Hematopoietic multipotent progenitor cell treated with erythropoietin and hydrocortisone succinate and interleukin-3 and kit ligand, for 4 days (in vitro differentiated cells): ENCODE data around the gene DUS2.
"Not testable (repeated sequence)": the region's sequence is repeated elsewhere in the genome, so short reads cannot be mapped to it uniquely, and the experiment has no call there.

Source experiments
- DNase-seq: peaks from one replicate; pipeline ENCODE4 v3.0.0-alpha.2; 2015

DUS2 gene

GRCh38 chr16:68078701-68079375 is 55.8 kb downstream of the DUS2 start:
- no peak for DNase-seq

GRCh38 chr16:68079376-68079625 is 56.2 kb downstream of the DUS2 start:
- no peak for DNase-seq

- DNase-seq = peak; percentile 97
Measured at GRCh38 chr16:68079626-68080344, 56.7 kb downstream of the DUS2 start.

GRCh38 chr16:68081861-68082628 is 59.0 kb downstream of the DUS2 start:
- no peak for DNase-seq

GRCh38 chr16:68082629-68083238 is 59.6 kb downstream of the DUS2 start:
- no peak for DNase-seq

GRCh38 chr16:68083239-68083781 is 60.2 kb downstream of the DUS2 start:
- DNase-seq = no peak

GRCh38 chr16:68083861-68084503 is 60.9 kb downstream of the DUS2 start:
- no peak for DNase-seq

GRCh38 chr16:68084504-68085258 is 61.6 kb downstream of the DUS2 start:
- DNase-seq = peak; percentile 99

- peak; percentile 88 for DNase-seq
Measured at GRCh38 chr16:68085259-68086071, 62.4 kb downstream of the DUS2 start, which contains the start of gene NFATC3. Gene NFATC3 (plus strand): TSS chr16:68085370. CDS start chr16:68085682, 312 bp downstream.

- peak; percentile 56 for DNase-seq
Measured at GRCh38 chr16:68086336-68086841, 63.3 kb downstream of the DUS2 start.

- DNase-seq = no peak
Measured at GRCh38 chr16:68086860-68087268, 63.8 kb downstream of the DUS2 start.

- DNase-seq = no peak
Measured at GRCh38 chr16:68087688-68088087, 64.6 kb downstream of the DUS2 start.

GRCh38 chr16:68088130-68088972 is 65.3 kb downstream of the DUS2 start:
- DNase-seq = no peak

- no peak for DNase-seq
Measured at GRCh38 chr16:68089067-68089466, 66.0 kb downstream of the DUS2 start.

GRCh38 chr16:68090130-68090529 is 67.0 kb downstream of the DUS2 start:
- peak; percentile 70 for DNase-seq

- peak; percentile 51 for DNase-seq
Measured at GRCh38 chr16:68090533-68090932, 67.4 kb downstream of the DUS2 start.

GRCh38 chr16:68091380-68092261 is 68.5 kb downstream of the DUS2 start:
- peak; percentile 54 for DNase-seq

GRCh38 chr16:68092275-68092674 is 69.2 kb downstream of the DUS2 start:
- not testable (repeated sequence) for DNase-seq
